ENCODE data around the gene HELZ.
"Not testable (repeated sequence)": the region's sequence is repeated elsewhere in the genome, so short reads cannot be mapped to it uniquely, and the experiment has no call there.

HELZ gene

DNA sequence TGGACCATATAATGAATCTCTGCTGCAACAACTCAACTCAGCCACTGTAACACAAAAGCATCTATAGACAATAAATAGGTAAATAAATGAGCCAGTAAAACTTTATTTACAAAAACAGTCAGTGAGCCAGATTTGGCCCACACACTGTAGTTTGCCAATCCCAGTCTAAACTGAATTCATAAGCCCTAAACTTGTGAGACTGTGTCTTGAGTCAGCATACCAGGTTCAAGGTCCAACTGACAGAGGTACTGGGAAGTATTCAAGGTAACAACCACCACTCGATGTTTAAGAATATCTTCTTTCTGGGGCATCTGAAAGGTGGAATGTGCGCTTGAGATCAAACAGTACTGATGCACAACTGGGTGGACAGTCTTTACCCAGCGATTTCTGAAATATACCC is 94.2 kb downstream of the HELZ start:
- H3K4me3 ChIP-seq (ENCODE audit: low read length) = no peak overlapping the region
- H3K4me1 ChIP-seq (ENCODE audit: control insufficient read depth, insufficient read depth, low read length) = no peaks in the 10 kb centered on the region
- H3K9me3 ChIP-seq (ENCODE audit: control insufficient read depth, low read length) = no peaks in the 10 kb centered on the region
- no peaks in the 10 kb centered on the region for H3K36me3 ChIP-seq (ENCODE audit: control insufficient read depth, insufficient read depth, low read length)
- no peak overlapping the region for H3K9ac ChIP-seq (ENCODE audit: low read length)
- no peaks in the 10 kb centered on the region for H3K27me3 ChIP-seq (ENCODE audit: control insufficient read depth, insufficient read depth, low read length)

DNA sequence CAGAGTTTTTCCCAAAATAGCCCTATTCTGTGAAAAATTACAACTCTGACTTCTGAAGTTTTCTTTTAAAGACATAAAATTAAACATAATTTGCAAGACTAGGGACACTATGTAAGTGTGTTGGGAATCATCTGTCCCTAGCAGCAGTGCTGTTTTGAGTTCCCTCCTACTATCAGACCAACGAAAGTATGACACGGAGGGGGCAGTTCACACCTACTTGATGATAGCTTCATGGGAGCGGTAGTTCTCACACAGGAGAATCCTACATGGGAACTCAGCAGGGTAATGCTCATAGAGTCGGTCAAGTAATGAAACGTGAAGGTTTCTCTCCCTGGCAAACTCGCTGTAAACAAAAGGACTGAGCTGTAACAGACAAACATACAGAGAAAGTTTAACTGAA is 96.6 kb downstream of the HELZ start:
- Histone ChIP-seq H3K36me3 (ENCODE audit: control insufficient read depth, insufficient read depth, low read length) (no peaks in the 10 kb centered on the region), H3K4me3 (ENCODE audit: low read length) (no peak overlapping the region), H3K9ac (ENCODE audit: low read length) (no peak overlapping the region), H3K9me3 (ENCODE audit: control insufficient read depth, low read length) (no peaks in the 10 kb centered on the region), H3K4me1 (ENCODE audit: control insufficient read depth, insufficient read depth, low read length) (no peaks in the 10 kb centered on the region), H3K27me3 (ENCODE audit: control insufficient read depth, insufficient read depth, low read length) (no peaks in the 10 kb centered on the region)

DNA sequence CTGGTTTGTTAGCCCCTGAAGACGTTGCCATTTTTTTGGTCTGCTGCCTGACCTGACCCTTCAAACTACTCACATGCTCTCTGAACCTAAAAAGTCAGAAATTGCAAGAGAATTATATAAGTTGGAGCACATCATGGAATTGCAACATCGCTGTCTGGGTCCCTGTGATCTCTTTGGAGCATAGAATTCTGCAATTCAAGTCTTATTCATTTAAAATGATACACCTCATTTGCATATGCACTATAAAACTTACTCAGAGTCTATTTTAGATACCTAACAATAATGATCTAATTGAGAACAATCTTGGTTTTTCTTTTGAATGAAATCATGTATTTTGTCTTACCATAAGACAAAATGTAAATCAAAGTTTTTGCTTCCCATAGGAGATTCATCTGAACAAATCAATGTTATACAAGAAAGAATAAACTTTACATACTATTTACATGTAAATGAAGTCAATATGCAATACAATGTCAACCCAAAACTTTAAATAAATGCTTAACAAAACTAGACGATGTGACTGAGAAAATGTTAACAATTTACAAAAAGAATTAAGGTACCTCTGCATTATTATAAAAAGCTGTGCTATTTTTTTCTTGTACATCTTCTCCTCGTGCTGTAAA is 99.7 kb downstream of the HELZ start:
- no peak overlapping the region for H3K4me3 ChIP-seq (ENCODE audit: low read length)
- H3K4me1 ChIP-seq (ENCODE audit: control insufficient read depth, insufficient read depth, low read length) = no peaks in the 10 kb centered on the region
- H3K36me3 ChIP-seq (ENCODE audit: control insufficient read depth, insufficient read depth, low read length) = no peaks in the 10 kb centered on the region
- H3K27me3 ChIP-seq (ENCODE audit: control insufficient read depth, insufficient read depth, low read length) = no peaks in the 10 kb centered on the region
- no peaks in the 10 kb centered on the region for H3K9me3 ChIP-seq (ENCODE audit: control insufficient read depth, low read length)
- no peak overlapping the region for H3K9ac ChIP-seq (ENCODE audit: low read length)

DNA sequence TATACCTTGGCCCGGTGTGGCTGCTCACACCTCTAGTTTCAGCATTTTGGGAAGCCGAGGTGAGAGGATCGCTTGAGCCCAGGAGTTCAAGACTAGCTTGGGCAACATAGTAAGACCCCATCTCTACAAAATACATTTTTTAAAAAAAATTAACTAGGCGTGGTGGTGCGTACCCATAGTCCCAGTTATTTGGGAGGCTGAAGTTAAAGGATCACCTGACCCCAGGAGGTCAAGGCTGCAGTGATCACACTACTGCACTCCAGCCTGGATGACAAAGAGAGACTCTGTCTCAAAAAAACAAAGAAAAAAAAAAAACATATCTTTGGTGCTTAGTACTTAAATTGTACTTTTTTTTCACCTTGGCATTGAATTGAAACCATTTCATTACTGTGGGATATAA is 101.7 kb downstream of the HELZ start:
- H3K9me3 ChIP-seq (ENCODE audit: control insufficient read depth, low read length) = no peaks in the 10 kb centered on the region
- no peaks in the 10 kb centered on the region for H3K27me3 ChIP-seq (ENCODE audit: control insufficient read depth, insufficient read depth, low read length)
- H3K4me1 ChIP-seq (ENCODE audit: control insufficient read depth, insufficient read depth, low read length) = no peaks in the 10 kb centered on the region
- no peak overlapping the region for H3K4me3 ChIP-seq (ENCODE audit: low read length)
- no peak overlapping the region for H3K9ac ChIP-seq (ENCODE audit: low read length)
- no peaks in the 10 kb centered on the region for H3K36me3 ChIP-seq (ENCODE audit: control insufficient read depth, insufficient read depth, low read length)

GRCh38 chr17:67142030-67142429 is 103.0 kb downstream of the HELZ start:
- not testable (repeated sequence) for H3K4me1 ChIP-seq (ENCODE audit: control insufficient read depth, insufficient read depth, low read length); H3K9ac ChIP-seq (ENCODE audit: low read length); H3K9me3 ChIP-seq (ENCODE audit: control insufficient read depth, low read length); H3K36me3 ChIP-seq (ENCODE audit: control insufficient read depth, insufficient read depth, low read length); H3K27me3 ChIP-seq (ENCODE audit: control insufficient read depth, insufficient read depth, low read length); H3K4me3 ChIP-seq (ENCODE audit: low read length)

DNA sequence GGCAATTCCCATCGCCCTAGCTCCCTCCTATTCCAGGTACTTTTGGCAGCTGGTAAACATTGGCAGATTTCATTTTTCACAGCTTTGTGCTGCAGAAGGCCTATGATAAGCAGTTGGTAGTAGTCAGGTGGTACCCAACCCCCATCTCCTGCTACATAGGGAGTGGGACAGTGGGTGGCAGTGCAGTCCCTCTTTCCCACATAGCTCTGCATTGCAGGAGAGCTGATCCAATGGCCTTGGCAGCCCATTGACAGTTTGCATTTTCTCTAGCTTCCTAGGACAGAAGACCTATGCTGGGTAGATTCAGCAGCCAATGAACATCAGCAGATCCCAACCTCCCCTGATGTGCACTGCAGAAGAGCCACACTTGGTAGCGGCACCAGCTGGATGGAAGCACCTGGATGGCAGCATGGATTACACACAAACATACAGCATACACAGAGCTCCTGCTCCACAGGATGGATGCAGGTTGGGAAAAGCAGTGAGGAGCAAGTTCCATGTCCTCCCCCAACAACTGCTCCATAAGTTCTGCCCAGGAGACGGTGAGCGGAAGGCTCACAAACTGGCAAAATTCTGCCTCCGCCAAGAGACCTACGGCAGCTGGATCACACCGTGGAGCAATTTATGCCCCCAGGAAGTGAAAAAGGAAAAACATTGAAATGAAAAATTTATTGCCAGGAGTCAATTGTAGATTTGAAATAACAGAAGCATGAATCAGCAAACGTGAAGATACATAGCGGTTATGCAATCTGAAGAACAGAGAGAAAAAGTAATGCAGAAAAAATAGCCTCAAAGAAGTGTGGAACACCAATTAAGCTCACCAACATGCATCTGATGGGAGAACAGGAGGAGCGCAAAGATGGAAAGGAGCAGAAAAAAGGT is 105.0 kb downstream of the HELZ start:
- no peaks in the 10 kb centered on the region for H3K27me3 ChIP-seq (ENCODE audit: control insufficient read depth, insufficient read depth, low read length)
- H3K9ac ChIP-seq (ENCODE audit: low read length) = no peak overlapping the region
- H3K4me1 ChIP-seq (ENCODE audit: control insufficient read depth, insufficient read depth, low read length) = no peaks in the 10 kb centered on the region
- H3K4me3 ChIP-seq (ENCODE audit: low read length) = no peak overlapping the region
- no peaks in the 10 kb centered on the region for H3K36me3 ChIP-seq (ENCODE audit: control insufficient read depth, insufficient read depth, low read length)
- H3K9me3 ChIP-seq (ENCODE audit: control insufficient read depth, low read length) = no peaks in the 10 kb centered on the region

- H3K27me3 ChIP-seq (ENCODE audit: control insufficient read depth, insufficient read depth, low read length) = no peaks in the 10 kb centered on the region
- no peaks in the 10 kb centered on the region for H3K9me3 ChIP-seq (ENCODE audit: control insufficient read depth, low read length)
- no peak overlapping the region for H3K9ac ChIP-seq (ENCODE audit: low read length)
- no peak overlapping the region for H3K4me3 ChIP-seq (ENCODE audit: low read length)
- no peaks in the 10 kb centered on the region for H3K36me3 ChIP-seq (ENCODE audit: control insufficient read depth, insufficient read depth, low read length)
- no peaks in the 10 kb centered on the region for H3K4me1 ChIP-seq (ENCODE audit: control insufficient read depth, insufficient read depth, low read length)
Observed at GRCh38 chr17:67139289-67139688, 105.7 kb downstream of the HELZ start.

DNA sequence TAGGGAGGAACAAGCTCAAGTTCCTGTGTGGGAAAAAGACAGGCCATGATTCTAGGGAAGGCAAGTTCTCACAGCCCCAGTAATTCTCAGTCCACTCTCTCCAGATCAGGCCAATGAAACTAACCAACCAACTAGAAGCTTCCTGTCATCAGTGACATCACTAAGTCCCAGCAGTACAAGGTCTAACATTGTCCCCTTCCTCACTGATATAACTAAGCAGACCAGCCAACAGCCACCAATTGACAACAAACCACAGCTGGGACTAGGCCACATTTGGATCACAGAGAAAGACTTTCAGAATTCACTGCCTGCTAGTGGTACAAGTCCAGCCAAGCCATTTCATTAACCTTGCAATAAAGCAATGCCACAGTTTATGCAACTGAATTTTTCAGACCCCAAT is 106.6 kb downstream of the HELZ start:
- H3K36me3 ChIP-seq (ENCODE audit: control insufficient read depth, insufficient read depth, low read length) = no peaks in the 10 kb centered on the region
- no peaks in the 10 kb centered on the region for H3K4me1 ChIP-seq (ENCODE audit: control insufficient read depth, insufficient read depth, low read length)
- H3K9me3 ChIP-seq (ENCODE audit: control insufficient read depth, low read length) = no peaks in the 10 kb centered on the region
- H3K4me3 ChIP-seq (ENCODE audit: low read length) = no peak overlapping the region
- H3K27me3 ChIP-seq (ENCODE audit: control insufficient read depth, insufficient read depth, low read length) = no peaks in the 10 kb centered on the region
- H3K9ac ChIP-seq (ENCODE audit: low read length) = no peak overlapping the region

GRCh38 chr17:67137860-67138259 is 107.1 kb downstream of the HELZ start:
- Histone ChIP-seq H3K9ac (ENCODE audit: low read length) (no peak overlapping the region), H3K27me3 (ENCODE audit: control insufficient read depth, insufficient read depth, low read length) (no peaks in the 10 kb centered on the region), H3K4me1 (ENCODE audit: control insufficient read depth, insufficient read depth, low read length) (no peaks in the 10 kb centered on the region), H3K9me3 (ENCODE audit: control insufficient read depth, low read length) (no peaks in the 10 kb centered on the region), H3K4me3 (ENCODE audit: low read length) (no peak overlapping the region), H3K36me3 (ENCODE audit: control insufficient read depth, insufficient read depth, low read length) (no peaks in the 10 kb centered on the region)

DNA sequence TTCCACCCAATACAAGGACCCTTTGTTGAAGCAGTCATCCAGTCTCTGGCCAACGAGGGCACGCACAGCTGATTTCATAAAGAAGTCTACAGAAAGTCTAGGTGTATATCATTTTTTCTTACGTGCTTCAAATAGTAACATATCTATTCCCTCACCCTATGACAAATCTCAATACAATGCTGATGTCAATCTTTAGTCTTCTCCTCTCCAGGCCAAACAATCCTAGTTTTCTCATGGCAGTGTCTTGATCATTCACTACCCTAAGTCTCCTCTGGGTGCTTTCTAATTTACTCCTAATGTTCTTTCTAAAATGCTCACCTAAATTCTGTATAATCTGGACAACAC is 108.0 kb downstream of the HELZ start:
- Histone ChIP-seq H3K36me3 (ENCODE audit: control insufficient read depth, insufficient read depth, low read length) (no peaks in the 10 kb centered on the region), H3K4me1 (ENCODE audit: control insufficient read depth, insufficient read depth, low read length) (no peaks in the 10 kb centered on the region), H3K27me3 (ENCODE audit: control insufficient read depth, insufficient read depth, low read length) (no peaks in the 10 kb centered on the region), H3K9me3 (ENCODE audit: control insufficient read depth, low read length) (no peaks in the 10 kb centered on the region), H3K9ac (ENCODE audit: low read length) (no peak overlapping the region), H3K4me3 (ENCODE audit: low read length) (no peak overlapping the region)

- Histone ChIP-seq H3K4me3 (ENCODE audit: low read length) (no peak overlapping the region), H3K9ac (ENCODE audit: low read length) (no peak overlapping the region), H3K27me3 (ENCODE audit: control insufficient read depth, insufficient read depth, low read length) (no peaks in the 10 kb centered on the region), H3K36me3 (ENCODE audit: control insufficient read depth, insufficient read depth, low read length) (no peaks in the 10 kb centered on the region), H3K4me1 (ENCODE audit: control insufficient read depth, insufficient read depth, low read length) (no peaks in the 10 kb centered on the region), H3K9me3 (ENCODE audit: control insufficient read depth, low read length) (no peaks in the 10 kb centered on the region)
Observed at GRCh38 chr17:67136191-67137025, 108.6 kb downstream of the HELZ start.

DNA sequence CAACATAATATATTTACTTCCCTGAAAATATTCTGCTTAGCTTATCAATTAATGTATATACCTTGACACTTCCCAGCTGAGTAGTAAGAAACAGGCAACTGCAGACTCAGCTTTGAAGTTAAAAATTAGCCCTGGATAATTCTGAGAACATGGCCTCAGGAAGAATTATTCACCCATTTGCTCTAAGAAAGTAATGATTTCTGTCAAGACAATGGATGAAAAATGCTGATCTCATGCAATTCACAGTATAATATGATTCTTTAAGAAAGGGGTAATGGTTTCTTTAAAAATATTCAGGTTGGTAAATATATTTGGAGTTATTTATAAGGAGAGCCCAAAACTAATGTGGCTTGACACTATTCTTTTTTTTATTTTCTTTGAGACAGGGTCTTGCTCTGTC is 111.8 kb downstream of the HELZ start:
- H3K9me3 ChIP-seq (ENCODE audit: control insufficient read depth, low read length) = no peaks in the 10 kb centered on the region
- H3K9ac ChIP-seq (ENCODE audit: low read length) = no peak overlapping the region
- H3K4me3 ChIP-seq (ENCODE audit: low read length) = no peak overlapping the region
- no peaks in the 10 kb centered on the region for H3K36me3 ChIP-seq (ENCODE audit: control insufficient read depth, insufficient read depth, low read length)
- H3K27me3 ChIP-seq (ENCODE audit: control insufficient read depth, insufficient read depth, low read length) = no peaks in the 10 kb centered on the region
- H3K4me1 ChIP-seq (ENCODE audit: control insufficient read depth, insufficient read depth, low read length) = no peaks in the 10 kb centered on the region

All from mucosa of stomach (tissue), 1 donor.